Heart left ventricle (tissue), 16 donors: Measurements from ENCODE around the gene ATP6AP2. TPM values are rescaled to one million over a fixed set of nuclear protein-coding genes. Genes with fewer than 3 reads are reported as not detected.

Experiments used
- ATAC-seq, 4 donors: fragments of 200-7000 bp; cut with Tn5 transposase; one replicate each; pipeline ENCODE4 v1.9.1; 2020 to 2022; ENCODE audit warnings: moderate library complexity in 4 of 4, mild to moderate bottlenecking in 3 of 4, moderate number of reproducible peaks in 1 of 4
- DNase-seq, 5 donors: peaks; one replicate each; pipeline ENCODE4 v3.0.0-alpha.2; 2020
- H3K27ac ChIP-seq, 12 donors: fragments of 200-600 bp; sonication (generic) in 4 of 12; one replicate each; pipeline versions ENCODE4 v1.5.0 to v1.8.0; 2016 to 2022; ENCODE audit warnings: mild to moderate bottlenecking in 2 of 12
- H3K27me3 ChIP-seq, 9 donors: fragments of 200-600 bp; sonication (generic) in 2 of 9; one replicate each; pipeline versions ENCODE4 v1.5.1 to v1.8.0; 2016 to 2022; ENCODE audit warnings: mild to moderate bottlenecking in 3 of 9
- H3K36me3 ChIP-seq, 9 donors: fragments of 200-600 bp; sonication (generic) in 2 of 9; one replicate each; pipeline versions ENCODE4 v1.5.0 to v1.8.0; 2018 to 2022; ENCODE audit warnings: mild to moderate bottlenecking in 2 of 9
- H3K4me1 ChIP-seq, 12 donors: fragments of 200-600 bp; sonication (generic) in 4 of 12; one replicate each; pipeline versions ENCODE4 v1.5.0 to v1.8.0; 2016 to 2022; ENCODE audit warnings: mild to moderate bottlenecking in 3 of 12
- H3K4me3 ChIP-seq, 12 donors: fragments of 200-600 bp; sonication (generic) in 4 of 12; one replicate each; pipeline versions ENCODE4 v1.5.0 to v1.8.0; 2017 to 2022; ENCODE audit warnings: mild to moderate bottlenecking in 9 of 12, moderate library complexity in 4 of 12
- H3K9me3 ChIP-seq, 12 donors: fragments of 200-600 bp; sonication (generic) in 4 of 12; one replicate each; pipeline versions ENCODE4 v1.5.0 to v1.8.0; 2016 to 2022; ENCODE audit warnings: mild to moderate bottlenecking in 1 of 12
- CTCF ChIP-seq, 12 donors: fragments of 200-600 bp; sonication (generic) in 4 of 12; IDR thresholded peaks; one replicate each; pipeline versions ENCODE4 v1.5.0 to v1.8.0; 2018 to 2022; ENCODE audit warnings: antibody characterized with exemption in 12 of 12, mild to moderate bottlenecking in 5 of 12
- POLR2A ChIP-seq, 2 donors: fragments of 450-650 bp; IDR thresholded peaks; one replicate each; pipeline ENCODE4 v1.6.1; 2017; ENCODE audit warnings: antibody characterized with exemption in 2 of 2, mild to moderate bottlenecking in 2 of 2, moderate library complexity in 2 of 2
- WGBS, 4 donors: extraction: QIAGEN DNeasy Blood & Tissue Kit in 2 of 4; methylation state at CpG; one replicate each; pipeline versions ENCODE4 v1.1.5 to v1.1.7; 2013 to 2018; 5-methylcytosine and 5-hydroxymethylcytosine counted together
- intact Hi-C, 10 donors: fragments of 100-400 bp; cut with DNase I; formaldehyde crosslinking; loops; one replicate each; pipeline versions ENCODE4 v1.11.1 to v1.14.2; 2022
- polyA plus RNA-seq, 2 donors: library from polyadenylated mRNA; stranded (reverse); fragments of 200-250 nt; gene quantifications; one replicate each; pipeline ENCODE4 v1.2.3, GENCODE V29; 2013
- total RNA-seq, 9 donors: library from RNA; depleted of rRNA in 2 of 9; stranded (reverse); fragments of >200 nt in 2 of 9; fragmentation: NEBNext Ultra II Directional in 3 of 9; extraction: Animal tissue kit (Norgen Biotek cat#: 25700) in 3 of 9; gene quantifications; one replicate each; pipeline versions ENCODE4 v1.1.0 to v1.2.4, GENCODE V29; 2016 to 2023
- donor health status: ischemic (EF 13 %, LVEDD 7.1; RV severe dilation, severe dysfunction).
- donor health status: healthy with polysubstance abuse.
- donor health status: DM: no; HTN: yes; CAD: no.
- donor health status: DM: no; HTN: no; CAD: no.
- donor health status: ischemic (EF 25% LVEDD 6.9; RV normal size, moderate dysfunction).
- donor health status: ischemic (EF 25% LVEDD 5.7; RV mildly dilated, moderate dysfunction).
- donor health status: healthy.
- donor health status: DM: yes; HTN: yes; CAD: no.
- donor health status: ischemic (EF 35%, LVEDD 5.7; RV mildly dilated, moderate dysfunction).
- donor health status: nonischemic (EF 11% LVEDD 7.7; RV severe dilation, severe dysfunction).
- donor health status: DM: yes; HTN: yes; CAD: no.
- donor health status: PGD.
- donor health status: ischemic (EF 29% LVEDD 5.4; RV normal size, mild dysfunction).
- donor health status: nonischemic (EF 23%, LVEDD 6.1; RV moderate dilation, normal function).

Gene ATP6AP2
- total and polyA plus RNA-seq, 11 donors = 28.5 to 93.6 (median 51.0) TPM

GRCh38 chrX:40612511-40612910 is 31.7 kb downstream of the ATP6AP2 start:
- H3K36me3 ChIP-seq = no peaks in the 10 kb centered on the region
- no peak overlapping the region for H3K4me3 ChIP-seq
- no peak overlapping the region for H3K27ac ChIP-seq
- 57 to 73% (median 60%) methylated on average over 4 of the region's 4 CpGs for WGBS, 4 donors
- no peak for TF ChIP-seq POLR2A (IDR thresholded peaks at IDR 0.05)
- no peak for TF ChIP-seq CTCF (IDR thresholded peaks at IDR 0.05)
- H3K9me3 ChIP-seq = no peaks in the 10 kb centered on the region
- no peak for ATAC-seq
- intact Hi-C loops = loop anchor here in 1 of 10 donors (2.0 kb wide), 1 partner anchor 14 kb away; no protein-coding TSS in a partner anchor
- H3K4me1 ChIP-seq = no peaks in the 10 kb centered on the region
- peaks cover 0 to 32% (median 0%) of the 10 kb centered on the region in 9 donors for H3K27me3 ChIP-seq
- DNase-seq = no peak

- no peaks in the 10 kb centered on the region for H3K9me3 ChIP-seq
- H3K4me1 ChIP-seq = no peaks in the 10 kb centered on the region
- H3K27ac ChIP-seq = no peak overlapping the region
- H3K27me3 ChIP-seq = peaks cover 0 to 28% (median 0%) of the 10 kb centered on the region in 9 donors
- no peak for TF ChIP-seq CTCF (IDR thresholded peaks at IDR 0.05)
- no peak for TF ChIP-seq POLR2A (IDR thresholded peaks at IDR 0.05)
- no peak overlapping the region for H3K4me3 ChIP-seq
- no peaks in the 10 kb centered on the region for H3K36me3 ChIP-seq
- WGBS, 4 donors = 77 to 84% (median 80%) methylated on average over 9 of the region's 9 CpGs
- intact Hi-C loops = no loop called here
- ATAC-seq = no peak
- no peak for DNase-seq
These were observed 35.2 kb downstream of the ATP6AP2 start for GRCh38 chrX:40615976-40616375.

GRCh38 chrX:40617566-40617965 is 36.8 kb downstream of the ATP6AP2 start:
- H3K4me1 ChIP-seq = no peaks in the 10 kb centered on the region
- H3K36me3 ChIP-seq = no peaks in the 10 kb centered on the region
- no peak overlapping the region for H3K27ac ChIP-seq
- TF ChIP-seq CTCF (IDR thresholded peaks at IDR 0.05) (no peak), POLR2A (IDR thresholded peaks at IDR 0.05) (no peak)
- no peak for DNase-seq
- intact Hi-C loops = no loop called here
- no peaks in the 10 kb centered on the region for H3K9me3 ChIP-seq
- no peak overlapping the region for H3K4me3 ChIP-seq
- no peak for ATAC-seq
- 89 to 94% (median 91%) methylated on average over 7 of the region's 7 CpGs for WGBS, 4 donors
- H3K27me3 ChIP-seq = peaks cover 0 to 20% (median 0%) of the 10 kb centered on the region in 9 donors

- Histone ChIP-seq H3K4me3 (no peak overlapping the region), H3K36me3 (peaks cover 0 to 19% (median 4%) of the 10 kb centered on the region in 9 donors), H3K27ac (no peak overlapping the region), H3K27me3 (peaks cover 0 to 10% (median 0%) of the 10 kb centered on the region in 9 donors), H3K9me3 (peaks cover 0 to 11% (median 0%) of the 10 kb centered on the region in 12 donors), H3K4me1 (no peaks in the 10 kb centered on the region)
- TF ChIP-seq CTCF (IDR thresholded peaks at IDR 0.05) (no peak), POLR2A (IDR thresholded peaks at IDR 0.05) (no peak)
- WGBS, 4 donors = 83 to 89% (median 84%) methylated on average over 15 to 18 of the region's 18 CpGs
- intact Hi-C loops = no loop called here
- DNase-seq = no peak
- ATAC-seq = no peak
These were observed 41.8 kb downstream of the ATP6AP2 start for GRCh38 chrX:40622479-40623138.
